ENCODE results near the gene PCDHGC3.

PCDHGC3 gene

DNA sequence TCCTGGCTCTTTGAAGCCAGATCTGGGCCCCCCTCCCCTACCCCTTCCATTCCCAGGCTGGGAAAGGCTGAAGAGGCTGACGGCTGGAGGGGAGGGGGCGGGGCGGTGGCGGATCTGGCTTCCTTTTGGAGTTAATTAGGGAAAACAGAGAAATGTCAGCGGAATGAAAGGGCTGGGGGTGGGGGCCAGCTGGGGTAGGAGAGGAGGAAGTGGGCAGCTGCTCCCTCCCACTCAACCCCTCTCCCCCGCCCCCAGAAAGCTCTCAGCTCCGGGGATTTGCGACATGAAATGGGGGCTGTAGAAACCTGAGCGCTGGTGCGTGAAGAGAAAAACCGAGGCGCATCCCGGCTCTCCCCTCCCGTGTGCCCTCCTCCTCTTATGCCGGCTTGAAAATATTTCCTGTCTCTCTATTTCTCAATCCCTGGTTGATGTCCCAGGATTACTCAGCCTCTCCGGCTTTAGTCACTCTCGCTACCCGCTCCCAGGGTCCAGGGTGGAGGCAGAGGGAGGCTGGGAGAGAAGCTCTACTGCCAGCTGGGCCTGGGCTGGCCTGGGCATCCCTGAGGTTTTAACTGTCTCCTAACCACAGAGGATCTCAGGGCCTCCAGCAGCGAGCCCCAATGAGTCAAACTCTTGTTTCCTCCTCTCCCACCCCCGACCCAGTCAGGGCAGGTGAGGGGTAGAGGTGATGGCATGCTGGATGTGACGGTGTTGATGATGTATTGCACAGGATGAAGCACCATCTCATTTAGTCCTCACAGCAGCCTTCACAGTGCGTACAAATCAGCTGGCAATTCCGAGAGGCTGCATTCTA is 33.2 kb downstream of the PCDHGC3 start:
- DNase-seq: peak; percentile 51

DNA sequence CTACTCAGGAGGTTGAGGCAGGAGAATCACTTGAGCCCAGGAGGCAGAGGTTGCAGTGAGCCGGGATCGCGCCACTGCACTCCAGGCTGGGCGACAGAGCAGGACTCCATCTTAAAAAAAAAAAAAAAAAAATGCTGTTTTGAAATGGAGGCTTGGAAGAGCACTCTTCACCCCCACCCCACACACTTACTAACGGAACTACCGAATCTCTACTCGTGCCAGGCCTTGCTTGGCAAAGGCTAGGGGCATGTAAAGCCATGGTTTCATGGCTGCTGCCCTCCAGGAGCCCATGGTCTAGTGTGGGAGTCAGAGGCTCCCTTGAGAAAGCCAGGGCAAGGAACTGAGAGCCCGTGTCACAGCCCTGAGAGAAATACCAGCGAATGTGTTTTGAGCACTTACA is 34.4 kb downstream of the PCDHGC3 start:
- no peak for DNase-seq

DNA sequence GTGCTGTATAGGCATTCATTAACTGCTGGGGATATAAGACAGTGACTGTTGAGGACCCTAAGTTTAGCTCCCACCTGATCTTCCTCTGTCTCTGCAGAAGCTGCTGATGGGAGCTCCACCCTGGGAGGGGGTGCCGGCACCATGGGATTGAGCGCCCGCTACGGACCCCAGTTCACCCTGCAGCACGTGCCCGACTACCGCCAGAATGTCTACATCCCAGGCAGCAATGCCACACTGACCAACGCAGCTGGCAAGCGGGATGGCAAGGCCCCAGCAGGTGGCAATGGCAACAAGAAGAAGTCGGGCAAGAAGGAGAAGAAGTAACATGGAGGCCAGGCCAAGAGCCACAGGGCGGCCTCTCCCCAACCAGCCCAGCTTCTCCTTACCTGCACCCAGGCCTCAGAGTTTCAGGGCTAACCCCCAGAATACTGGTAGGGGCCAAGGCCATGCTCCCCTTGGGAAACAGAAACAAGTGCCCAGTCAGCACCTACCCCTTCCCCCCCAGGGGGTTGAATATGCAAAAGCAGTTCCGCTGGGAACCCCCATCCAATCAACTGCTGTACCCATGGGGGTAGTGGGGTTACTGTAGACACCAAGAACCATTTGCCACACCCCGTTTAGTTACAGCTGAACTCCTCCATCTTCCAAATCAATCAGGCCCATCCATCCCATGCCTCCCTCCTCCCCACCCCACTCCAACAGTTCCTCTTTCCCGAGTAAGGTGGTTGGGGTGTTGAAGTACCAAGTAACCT is 35.3 kb downstream of the PCDHGC3 start:
- DNase-seq: no peak

DNA sequence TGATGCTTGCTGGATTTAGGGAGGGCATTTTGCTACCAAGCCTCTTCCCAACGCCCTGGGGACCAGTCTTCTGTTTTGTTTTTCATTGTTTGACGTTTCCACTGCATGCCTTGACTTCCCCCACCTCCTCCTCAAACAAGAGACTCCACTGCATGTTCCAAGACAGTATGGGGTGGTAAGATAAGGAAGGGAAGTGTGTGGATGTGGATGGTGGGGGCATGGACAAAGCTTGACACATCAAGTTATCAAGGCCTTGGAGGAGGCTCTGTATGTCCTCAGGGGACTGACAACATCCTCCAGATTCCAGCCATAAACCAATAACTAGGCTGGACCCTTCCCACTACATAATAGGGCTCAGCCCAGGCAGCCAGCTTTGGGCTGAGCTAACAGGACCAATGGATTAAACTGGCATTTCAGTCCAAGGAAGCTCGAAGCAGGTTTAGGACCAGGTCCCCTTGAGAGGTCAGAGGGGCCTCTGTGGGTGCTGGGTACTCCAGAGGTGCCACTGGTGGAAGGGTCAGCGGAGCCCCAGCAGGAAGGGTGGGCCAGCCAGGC is 36.1 kb downstream of the PCDHGC3 start:
- no peak for DNase-seq

DNA sequence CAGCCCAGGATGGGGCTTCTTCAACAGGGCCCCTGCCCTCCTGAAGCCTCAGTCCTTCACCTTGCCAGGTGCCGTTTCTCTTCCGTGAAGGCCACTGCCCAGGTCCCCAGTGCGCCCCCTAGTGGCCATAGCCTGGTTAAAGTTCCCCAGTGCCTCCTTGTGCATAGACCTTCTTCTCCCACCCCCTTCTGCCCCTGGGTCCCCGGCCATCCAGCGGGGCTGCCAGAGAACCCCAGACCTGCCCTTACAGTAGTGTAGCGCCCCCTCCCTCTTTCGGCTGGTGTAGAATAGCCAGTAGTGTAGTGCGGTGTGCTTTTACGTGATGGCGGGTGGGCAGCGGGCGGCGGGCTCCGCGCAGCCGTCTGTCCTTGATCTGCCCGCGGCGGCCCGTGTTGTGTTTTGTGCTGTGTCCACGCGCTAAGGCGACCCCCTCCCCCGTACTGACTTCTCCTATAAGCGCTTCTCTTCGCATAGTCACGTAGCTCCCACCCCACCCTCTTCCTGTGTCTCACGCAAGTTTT is 36.7 kb downstream of the PCDHGC3 start:
- DNase-seq: peak; percentile 58

DNA sequence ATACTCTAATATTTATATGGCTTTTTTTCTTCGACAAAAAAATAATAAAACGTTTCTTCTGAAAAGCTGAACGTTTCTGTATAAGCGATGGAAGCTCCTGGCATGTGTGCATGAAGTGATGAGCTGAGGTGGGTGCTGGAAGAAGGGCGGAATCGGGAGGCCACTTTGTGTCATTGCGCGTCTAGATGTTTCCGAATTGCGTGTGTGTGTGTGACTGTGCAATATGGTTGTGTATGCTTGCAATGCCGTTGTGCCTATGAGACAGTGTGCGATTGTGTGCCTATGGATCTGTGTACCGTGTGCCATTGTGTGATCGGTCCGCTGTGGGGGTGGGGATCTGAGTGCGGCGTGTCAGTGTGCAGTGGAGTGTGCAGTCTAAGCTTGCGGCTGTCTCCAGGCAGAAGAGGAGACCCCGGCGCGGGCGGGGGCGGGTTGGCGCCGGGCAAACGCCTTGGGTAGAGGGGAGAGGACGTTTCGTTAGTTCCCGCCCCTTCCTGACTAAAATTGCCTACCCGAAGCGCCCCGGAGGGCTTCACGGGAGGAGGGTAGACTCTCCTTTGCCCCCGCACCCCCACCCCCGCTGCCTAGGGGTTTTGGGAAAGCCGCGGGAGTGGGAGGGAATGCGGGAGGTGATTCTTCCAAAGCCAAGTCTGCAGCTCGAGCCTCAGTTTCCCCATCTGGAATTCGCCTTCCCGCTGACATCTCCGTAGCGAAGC is 37.3 kb downstream of the PCDHGC3 start:
- DNase-seq: peak; percentile 77

DNA sequence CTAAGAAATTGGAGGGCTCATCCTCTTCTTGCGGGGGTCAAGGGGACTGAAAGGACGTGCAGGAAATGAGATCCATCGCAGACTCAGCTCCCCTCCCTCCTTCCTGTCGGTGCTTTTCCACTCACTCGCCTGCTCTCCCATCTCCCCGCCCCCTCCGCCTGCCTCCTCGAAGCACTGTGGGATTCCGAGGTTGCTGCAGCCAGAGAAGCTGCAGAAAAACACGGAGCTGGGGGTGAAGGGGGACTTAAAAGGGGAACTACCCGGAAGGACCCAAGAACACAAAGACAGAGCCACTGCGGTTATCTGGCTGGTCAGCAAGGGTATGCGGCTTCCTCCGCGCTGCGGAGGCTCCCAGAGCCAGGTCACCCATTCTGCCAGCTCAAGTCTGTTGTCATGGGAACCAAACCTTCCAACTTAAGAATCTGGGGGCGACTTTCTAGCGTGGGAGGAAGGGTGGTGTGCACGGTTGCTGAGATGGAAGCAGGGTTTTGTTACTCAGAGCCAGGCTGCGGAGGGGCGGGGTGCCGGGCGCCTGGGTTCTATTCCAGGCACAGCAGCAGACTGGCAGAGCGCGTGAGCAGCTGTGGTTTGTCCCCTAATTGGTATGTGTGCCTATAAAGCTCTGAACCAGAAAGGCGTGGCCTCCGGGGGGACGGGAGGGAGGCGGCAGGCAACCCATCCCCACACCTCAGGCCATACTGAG is 38.0 kb downstream of the PCDHGC3 start:
- DNase-seq: peak; percentile 88

DNA sequence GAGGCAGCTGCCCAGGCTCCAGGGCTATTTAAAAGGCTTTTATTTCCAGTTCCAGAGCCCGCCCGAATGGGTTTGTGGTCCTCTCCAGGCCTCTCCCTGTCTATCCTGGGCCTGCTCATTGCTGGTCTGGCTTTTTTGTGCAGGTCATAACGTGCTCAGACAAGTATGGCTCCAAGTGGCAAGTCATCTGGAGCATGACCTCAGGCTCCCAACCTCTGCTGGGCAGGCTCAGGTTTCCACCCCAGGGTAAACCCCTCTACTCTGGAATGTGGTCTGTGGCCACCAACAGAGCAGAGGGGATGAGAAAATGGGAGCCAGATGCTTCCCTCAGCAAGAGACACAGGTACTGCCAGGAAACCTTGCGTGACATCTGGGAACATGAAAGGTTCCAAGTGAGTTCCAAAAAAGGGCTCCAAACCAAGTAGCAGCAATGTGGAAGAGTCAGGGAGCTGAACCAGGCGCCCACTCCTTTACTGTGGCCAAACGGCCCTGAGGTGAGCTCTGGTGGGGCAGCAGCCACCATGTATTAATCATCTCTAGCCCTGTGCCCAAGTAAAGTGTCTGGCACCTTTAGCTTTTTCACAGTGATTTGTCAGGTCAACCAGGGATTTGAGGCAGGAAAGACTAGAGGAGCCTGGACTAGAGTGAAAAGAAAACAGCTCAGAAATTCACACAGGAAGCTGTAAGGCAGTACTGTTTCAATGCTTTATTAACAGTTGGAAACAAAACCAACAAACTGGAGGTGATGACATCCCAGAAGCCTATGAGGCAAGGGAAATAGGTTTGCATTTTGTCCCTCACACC is 38.8 kb downstream of the PCDHGC3 start:
- DNase-seq: peak; percentile 88

DNA sequence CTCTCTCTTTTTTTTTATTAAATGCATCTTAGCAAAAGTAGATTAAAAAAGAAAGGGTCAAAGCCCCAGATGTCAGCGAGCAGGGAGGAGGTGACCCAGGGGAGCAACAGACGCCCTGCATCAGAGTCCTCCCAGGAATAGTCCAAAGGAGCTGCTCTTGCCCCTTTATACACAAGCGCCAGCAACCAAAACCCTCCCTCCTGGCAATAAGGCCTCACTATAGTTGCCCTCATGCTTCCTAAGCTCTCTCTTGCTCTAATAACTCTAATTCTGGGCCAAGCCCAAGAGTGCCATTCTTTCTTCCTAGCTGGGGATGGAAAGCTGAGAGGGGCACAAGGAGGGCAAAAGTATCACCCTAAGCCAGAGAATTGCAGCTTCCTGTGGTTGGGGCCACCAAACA is 39.4 kb downstream of the PCDHGC3 start:
- no peak for DNase-seq

DNA sequence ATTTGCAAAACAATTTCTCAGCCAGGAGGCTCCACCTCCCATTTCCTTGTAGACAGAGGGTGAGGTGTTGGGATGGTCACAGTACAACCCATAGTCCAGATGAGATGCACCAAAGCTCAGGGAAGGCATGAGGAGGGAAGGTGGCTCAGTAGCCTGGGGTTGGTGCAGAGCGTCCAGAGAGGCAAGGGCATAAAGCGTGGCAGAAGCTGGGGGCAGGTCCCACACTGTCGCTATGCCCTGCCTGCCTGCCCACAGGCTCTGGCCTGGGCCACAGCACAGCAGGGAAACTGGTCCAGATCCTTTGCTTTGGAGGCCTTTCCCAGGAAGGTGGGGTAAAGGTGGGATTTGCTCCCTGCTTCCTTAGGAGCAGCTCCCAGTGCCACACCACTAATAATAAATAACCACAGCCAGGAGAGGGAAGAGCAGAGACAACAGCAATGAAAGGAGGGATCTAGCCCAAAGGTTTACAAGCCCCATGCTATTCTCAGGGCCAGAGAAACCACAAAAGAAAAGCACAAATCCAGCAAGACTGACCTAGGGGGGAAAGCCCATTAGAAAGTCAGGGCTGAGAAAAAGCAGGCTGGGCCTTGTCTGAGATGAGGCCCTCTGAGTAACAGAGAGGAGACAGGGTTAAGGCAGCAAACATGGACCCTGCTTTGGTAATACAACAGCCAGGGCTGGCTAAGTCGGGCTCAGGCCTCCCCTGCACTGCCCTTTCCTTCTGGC is 40.3 kb downstream of the PCDHGC3 start:
- no peak for DNase-seq

DNA sequence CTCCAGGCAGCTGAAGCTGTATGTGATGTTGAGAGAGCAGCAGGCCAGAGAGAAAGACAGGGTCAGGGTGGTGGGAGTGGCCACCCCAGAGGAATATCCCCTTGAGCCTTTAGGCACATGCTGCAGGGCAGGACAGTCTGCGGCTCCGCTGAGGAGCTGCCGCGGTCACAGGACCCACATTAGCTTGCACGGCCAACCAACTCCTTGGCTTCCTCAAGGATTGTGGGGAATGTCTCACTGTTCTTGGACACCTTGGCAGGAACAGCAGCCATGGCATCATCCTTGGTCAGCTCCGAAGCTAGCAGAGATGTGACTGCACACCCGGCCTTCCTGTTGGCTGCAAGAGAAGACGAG is 40.9 kb downstream of the PCDHGC3 start:
- DNase-seq: no peak

DNA sequence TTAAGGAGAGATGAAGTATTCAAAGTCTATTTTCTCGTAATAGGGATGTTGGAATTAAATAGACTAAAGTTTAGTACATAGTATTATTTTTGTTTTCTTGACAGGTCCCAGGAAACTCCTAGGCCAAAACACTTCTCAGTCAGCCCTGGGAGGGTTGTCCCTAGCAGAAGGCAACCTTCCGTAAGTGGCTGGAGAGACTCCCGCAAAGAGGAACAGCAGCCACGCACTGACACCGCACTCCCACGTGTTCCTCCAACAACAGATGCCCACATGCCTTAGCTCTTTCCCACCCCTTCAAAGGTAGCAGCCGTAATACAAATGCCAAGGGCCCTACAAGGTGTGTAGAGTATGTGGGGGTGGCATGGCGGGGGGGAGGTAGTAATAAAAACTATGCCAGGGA is 41.5 kb downstream of the PCDHGC3 start:
- DNase-seq: no peak

DNA sequence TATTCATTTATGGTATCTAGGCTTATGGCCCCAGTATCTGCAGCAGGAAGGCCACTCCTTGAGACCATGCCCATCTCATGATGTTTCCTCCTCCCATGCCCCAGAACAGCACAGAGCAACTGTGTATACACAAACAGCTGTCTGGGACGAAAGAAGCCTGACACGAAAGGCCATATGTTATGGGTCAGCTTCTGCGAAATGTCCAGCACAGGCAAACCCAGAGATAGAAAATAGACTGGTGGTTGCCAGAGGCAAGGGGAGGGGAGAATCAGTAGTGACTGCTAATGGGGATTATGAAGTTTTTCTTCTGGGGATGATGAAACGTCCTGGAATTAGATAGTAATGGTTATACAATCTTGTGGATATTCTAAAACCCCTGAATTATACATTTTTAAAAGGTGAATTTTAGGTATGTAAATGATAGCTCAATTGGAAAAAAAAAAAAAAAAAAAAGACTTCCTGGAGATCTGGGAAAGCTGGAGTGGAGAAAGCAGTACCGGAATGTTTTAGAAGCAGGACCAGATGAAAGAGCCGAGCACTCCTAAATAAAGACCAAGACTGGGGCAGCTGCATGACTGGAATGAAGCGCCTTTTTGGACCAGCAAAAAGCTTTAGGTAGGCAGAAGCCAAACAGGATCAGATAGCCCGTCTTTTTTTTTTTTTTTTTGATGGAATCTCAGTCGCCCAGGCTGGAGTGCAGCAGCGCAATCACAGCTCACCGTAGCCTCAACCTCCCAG is 42.3 kb downstream of the PCDHGC3 start:
- no peak for DNase-seq

DNA sequence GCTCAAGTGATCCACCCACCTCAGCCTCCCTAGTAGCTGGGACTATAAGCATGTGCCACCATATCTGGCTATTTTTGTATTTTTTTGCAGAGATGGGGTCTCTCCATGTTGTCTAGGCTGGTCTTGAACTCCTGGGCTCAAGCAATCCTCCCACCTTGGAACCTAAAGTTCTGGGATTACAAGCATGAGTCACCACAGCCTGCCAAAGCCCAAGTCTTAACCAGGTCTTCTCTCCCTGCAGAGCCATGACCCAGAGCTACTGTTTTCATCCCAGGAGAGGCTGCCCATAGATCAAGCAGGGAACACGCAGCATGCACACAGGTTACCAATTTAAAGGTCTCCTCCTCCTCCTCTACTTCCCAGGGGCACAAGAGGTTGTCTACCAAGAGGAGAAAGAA is 42.9 kb downstream of the PCDHGC3 start:
- no peak for DNase-seq

DNA sequence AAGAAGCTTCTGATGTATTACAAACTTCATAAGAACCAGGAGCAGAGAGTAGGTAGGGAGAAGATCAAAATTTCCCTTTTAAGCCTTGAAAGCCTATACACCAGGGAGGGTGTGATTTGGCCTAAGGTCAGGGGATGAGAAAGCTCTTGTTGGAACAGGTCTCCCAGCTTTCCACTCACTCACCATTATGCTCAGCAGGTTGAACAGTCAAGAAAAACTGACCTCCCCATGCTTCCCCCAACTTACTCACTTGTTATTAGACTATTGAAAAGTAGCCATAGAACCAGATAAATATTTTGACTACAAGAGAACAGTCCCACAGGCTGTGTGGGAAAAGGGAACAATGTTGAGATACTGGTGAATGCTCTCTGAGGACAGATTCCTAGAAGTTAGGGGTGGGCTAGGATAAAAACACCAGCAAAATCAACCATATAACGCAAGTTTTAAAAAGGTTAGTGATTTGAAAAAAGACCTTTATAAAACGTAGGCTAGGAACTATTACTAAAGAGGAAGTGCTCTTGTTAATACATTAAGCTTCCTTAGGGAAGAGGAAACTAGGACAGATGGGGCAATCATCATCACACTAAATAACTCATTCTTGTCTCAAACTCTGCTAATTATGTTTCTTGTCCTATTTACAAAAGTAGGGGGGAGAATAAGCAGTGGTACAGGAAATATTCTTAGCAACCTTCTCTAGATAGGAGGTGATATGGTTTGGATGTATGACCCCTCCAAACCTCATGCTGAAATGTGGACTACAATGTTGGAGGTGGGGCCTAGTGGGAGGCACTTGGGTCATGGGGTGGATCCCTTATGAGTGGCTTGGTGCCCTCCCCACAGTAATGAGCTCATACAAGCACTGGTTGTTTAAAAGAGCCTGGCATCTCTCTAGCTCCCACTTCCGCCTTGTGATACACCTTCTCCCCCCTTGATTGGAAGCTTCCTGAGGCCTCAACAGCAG is 44.1 kb downstream of the PCDHGC3 start:
- DNase-seq: no peak

DNA sequence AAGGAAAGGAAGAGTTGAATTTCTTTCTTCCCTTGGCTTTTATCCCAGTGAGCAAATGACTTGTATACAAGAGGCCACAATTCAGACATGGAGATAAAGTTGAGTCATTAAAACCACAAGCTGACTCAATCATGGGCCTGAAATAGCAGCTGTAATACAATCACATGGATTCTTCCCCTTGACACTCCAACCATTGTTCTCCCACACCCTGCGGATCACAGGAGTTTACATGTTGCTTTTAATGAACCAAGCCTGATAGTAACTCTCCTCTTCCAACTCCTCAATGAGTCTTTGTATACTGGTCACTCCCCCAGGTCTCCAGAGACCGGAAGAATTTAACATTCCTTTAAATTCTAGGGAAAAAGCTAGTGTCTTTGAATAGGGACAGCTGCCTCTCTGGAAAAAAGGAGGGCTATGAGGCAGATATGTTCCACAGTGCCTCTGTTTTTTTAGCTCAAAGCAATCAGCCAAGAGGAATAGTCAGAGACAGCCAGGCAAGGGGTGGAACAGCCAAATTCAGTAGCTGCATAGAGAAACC is 45.5 kb downstream of the PCDHGC3 start:
- no peak for DNase-seq

DNA sequence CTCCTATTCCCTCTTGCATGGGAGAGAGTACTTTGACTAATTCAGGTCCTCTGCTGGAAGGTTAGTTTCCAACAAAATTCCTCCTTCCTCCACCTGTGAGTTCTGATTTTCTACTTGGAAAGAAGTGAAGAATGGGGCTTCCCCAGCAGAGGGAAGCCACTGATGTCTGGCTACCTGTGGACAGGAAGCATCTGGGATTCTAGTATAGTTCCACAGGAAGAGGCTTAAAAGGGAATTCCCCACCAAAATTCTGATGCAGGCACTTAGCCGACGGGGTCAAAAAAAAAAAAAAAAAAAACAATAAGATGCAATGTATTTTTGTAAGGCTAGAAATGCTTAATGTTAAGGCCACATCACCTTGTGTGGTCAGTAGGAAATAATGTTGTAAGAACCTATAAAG is 46.5 kb downstream of the PCDHGC3 start:
- no peak for DNase-seq

DNA sequence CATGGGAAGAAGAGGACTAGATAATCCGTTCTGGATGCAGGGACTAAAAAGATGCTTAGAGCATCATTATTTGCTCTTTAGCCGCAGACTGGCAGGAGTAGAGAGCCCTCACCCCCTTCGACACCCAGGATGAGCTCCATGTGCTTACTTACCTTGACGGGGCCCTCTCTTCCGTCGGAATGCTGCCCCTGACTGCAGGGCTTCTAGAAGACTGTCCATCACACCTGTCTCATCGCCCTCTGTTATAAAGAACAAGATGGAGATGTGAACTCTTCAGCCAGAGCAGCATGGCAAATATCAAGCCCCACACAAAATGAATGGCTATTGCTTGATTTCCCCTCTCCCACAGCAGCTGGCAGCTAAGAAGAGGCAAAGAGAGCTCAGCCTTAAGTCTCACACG is 48.2 kb downstream of the PCDHGC3 start:
- no peak for DNase-seq

Measured in NCI-H2171 treated with DMSO at 0.1 percent for 48 hours (cell line).